ENCODE measurements around the gene DOK7.

DNA sequence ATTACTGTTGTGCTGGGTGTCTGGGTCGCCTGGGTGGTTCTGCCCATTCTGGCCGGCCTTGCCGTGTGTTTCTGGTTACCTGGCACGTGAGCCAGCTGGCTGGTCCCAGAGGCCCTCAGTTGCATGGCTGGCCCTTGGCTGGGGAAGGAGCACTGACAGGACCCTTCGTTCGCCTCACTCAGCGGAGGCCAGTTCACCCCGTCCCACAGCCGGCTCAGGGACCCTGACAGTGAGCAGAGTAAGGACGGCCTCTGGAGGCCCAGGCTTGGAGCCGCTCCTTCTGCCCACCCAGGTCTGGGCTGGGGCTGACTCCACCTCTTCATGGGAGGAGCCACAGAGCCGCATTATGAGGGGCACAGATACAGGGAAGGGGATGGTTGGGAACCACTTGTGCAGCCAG, 41.6 kb upstream of the DOK7 start:
- no peak for TF ChIP-seq POLR2A (IDR thresholded peaks at IDR 0.05)
- TF ChIP-seq, protein P1, sequence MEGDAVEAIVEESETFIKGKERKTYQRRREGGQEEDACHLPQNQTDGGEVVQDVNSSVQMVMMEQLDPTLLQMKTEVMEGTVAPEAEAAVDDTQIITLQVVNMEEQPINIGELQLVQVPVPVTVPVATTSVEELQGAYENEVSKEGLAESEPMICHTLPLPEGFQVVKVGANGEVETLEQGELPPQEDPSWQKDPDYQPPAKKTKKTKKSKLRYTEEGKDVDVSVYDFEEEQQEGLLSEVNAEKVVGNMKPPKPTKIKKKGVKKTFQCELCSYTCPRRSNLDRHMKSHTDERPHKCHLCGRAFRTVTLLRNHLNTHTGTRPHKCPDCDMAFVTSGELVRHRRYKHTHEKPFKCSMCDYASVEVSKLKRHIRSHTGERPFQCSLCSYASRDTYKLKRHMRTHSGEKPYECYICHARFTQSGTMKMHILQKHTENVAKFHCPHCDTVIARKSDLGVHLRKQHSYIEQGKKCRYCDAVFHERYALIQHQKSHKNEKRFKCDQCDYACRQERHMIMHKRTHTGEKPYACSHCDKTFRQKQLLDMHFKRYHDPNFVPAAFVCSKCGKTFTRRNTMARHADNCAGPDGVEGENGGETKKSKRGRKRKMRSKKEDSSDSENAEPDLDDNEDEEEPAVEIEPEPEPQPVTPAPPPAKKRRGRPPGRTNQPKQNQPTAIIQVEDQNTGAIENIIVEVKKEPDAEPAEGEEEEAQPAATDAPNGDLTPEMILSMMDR (IDR thresholded peaks at IDR 0.05): no peak

Measured in Peyer's patch (tissue), 4 donors.